SW 1271 (cell line): ENCODE data around the gene ADAMTS20.

Experiments used
- DNase-seq, 2 experiments: peaks; one replicate each; lab custom pipeline; 2025; lab: John Stamatoyannopoulos, UW

The ADAMTS20 gene

GRCh38 chr12:43315961-43316360 lies 236.0 kb downstream of the ADAMTS20 start:
- no peak for DNase-seq

DNA sequence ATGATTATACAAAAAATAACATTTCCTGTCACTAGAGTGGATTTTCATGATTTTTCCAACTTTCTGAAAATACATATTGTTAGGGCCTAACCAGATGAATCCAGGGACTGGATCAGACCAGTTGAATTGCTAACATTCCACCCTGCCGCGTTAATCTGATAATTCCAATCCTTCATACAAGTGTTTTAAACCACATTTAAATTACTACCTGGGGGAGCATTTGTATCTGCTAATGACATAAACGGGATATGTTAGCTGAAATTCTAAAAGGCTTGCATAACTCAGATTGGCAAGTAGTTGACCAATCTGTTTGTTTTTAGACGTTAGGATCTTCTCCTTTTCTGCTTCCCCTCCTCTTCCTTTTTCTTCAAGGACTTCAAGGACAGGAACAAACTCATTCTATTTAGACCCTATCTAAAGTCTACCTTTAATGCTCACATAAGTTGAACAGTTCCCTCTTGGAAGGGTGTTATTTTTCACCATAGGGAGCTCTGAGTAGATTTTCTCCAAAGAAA lies 239.0 kb downstream of the ADAMTS20 start:
- no peak for DNase-seq

DNA sequence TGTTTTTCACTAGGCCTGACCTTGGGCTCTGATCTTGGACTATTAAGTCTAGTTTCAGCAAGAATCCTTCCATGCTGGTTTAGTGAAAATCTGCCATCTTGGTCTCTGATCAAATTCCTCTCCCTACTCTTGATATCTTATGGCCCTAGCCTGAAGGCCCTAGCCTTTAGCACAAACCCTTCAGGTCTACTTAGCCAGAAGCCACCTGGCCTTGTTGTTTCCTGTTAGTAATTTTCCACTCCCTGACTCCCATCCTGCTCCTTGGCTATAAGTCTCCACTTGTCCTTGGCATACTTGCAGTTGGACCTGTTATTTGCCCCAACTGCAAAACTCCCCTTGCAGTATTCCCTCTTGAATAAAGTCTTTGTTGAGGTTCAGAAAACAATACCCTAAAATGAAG lies 241.4 kb downstream of the ADAMTS20 start:
- DNase-seq, result no peak

DNA sequence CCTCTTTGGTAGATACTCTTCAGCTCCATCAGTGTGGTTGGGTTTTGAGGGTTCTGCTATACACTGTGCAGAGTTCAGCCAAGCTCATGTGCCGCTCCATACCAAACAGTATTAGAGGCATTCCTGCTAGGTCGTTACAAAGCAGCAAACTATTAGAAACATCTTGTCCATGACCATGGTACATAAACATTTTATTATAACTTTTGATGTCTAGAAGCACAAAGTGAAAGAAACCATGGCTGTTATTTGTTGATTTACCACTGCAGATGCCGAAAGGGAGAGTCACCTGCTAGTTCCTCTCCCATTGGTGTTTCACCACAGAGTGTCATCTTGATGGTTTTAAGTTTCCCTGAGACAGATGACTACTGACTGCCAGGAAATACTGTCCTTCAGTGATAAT lies 242.0 kb downstream of the ADAMTS20 start:
- no peak for DNase-seq

- DNase-seq, result no peak
These were observed 243.2 kb downstream of the ADAMTS20 start for GRCh38 chr12:43308776-43309175.

GRCh38 chr12:43307126-43307525 lies 244.9 kb downstream of the ADAMTS20 start:
- DNase-seq, result no peak

- no peak for DNase-seq
These were observed 245.9 kb downstream of the ADAMTS20 start for GRCh38 chr12:43306066-43306465.

DNA sequence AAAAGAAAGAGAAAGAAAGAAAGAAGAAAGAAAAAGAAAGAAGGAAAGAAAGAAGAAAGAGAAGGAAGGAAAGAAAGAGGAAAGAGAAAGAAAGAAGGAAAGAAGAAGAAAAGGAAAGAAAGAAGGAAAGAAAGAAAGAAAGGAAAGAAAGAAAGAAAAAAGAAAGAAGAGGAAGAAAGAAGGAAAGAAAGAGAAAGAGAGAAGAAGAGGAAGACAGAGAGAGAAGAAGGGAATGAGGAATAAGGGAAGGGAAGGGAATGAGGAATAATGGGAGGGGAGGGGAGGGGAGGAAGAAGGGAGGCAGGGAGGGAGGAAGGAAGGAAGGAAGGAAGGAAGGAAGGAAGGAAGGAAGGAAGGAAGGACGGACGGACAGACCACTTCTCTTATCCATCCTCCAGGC lies 246.9 kb downstream of the ADAMTS20 start:
- no peak for DNase-seq
